Measurements from ENCODE around the gene LGR6. TPM values are rescaled to one million over a fixed set of nuclear protein-coding genes. Genes with fewer than 3 reads are reported as not detected.

LGR6 gene
- total and polyA plus RNA-seq, 2 experiments from 2014 or later = 0.66 to 0.89 TPM

- no peaks in the 10 kb centered on the region for H3K36me3 Mint-ChIP-seq (ENCODE audit: low read depth)
- DNase-seq (ENCODE audit: low spot score) = no peak
- H3F3A ChIP-seq (replicated peaks; ENCODE audit: low read depth) = no peaks in the 10 kb centered on the region
Observed at GRCh38 chr1:202238914-202239313, 45.3 kb downstream of the LGR6 start.

More at GRCh38 chr1:202238914-202239313, 45.3 kb downstream of the LGR6 start:
- Histone ChIP-seq H3K27ac (ENCODE audit: low read depth) (no peak overlapping the region), H3K27me3 (ENCODE audit: insufficient read depth) (no peaks in the 10 kb centered on the region), H3K4me1 (ENCODE audit: insufficient read depth) (peaks cover 12% of the 10 kb centered on the region), H4K20me1 (replicated peaks; ENCODE audit: insufficient read depth) (no peaks in the 10 kb centered on the region), H2AFZ (peak overlapping the region; percentile 87), H3K36me3 (ENCODE audit: insufficient read depth) (no peaks in the 10 kb centered on the region), H3K79me2 (replicated peaks; ENCODE audit: insufficient read depth) (no peaks in the 10 kb centered on the region), H3K4me3 (no peak overlapping the region), H3K9me2 (ENCODE audit: insufficient read depth) (no peaks in the 10 kb centered on the region), H3K4me2 (no peak overlapping the region)
- Mint-ChIP-seq H3K9me3 (no peaks in the 10 kb centered on the region; the same call in 2 of the 3 replicates), H3K27me3 (ENCODE audit: insufficient read depth, low read depth, poor library complexity) (peaks cover 26% of the 10 kb centered on the region), H3K4me3 (no peak overlapping the region), H3K4me1 (peaks cover 33% of the 10 kb centered on the region), H3K27ac (peak overlapping the region; percentile 32; the same call in 1 of the 2 replicates)
- TF ChIP-seq, protein P1, sequence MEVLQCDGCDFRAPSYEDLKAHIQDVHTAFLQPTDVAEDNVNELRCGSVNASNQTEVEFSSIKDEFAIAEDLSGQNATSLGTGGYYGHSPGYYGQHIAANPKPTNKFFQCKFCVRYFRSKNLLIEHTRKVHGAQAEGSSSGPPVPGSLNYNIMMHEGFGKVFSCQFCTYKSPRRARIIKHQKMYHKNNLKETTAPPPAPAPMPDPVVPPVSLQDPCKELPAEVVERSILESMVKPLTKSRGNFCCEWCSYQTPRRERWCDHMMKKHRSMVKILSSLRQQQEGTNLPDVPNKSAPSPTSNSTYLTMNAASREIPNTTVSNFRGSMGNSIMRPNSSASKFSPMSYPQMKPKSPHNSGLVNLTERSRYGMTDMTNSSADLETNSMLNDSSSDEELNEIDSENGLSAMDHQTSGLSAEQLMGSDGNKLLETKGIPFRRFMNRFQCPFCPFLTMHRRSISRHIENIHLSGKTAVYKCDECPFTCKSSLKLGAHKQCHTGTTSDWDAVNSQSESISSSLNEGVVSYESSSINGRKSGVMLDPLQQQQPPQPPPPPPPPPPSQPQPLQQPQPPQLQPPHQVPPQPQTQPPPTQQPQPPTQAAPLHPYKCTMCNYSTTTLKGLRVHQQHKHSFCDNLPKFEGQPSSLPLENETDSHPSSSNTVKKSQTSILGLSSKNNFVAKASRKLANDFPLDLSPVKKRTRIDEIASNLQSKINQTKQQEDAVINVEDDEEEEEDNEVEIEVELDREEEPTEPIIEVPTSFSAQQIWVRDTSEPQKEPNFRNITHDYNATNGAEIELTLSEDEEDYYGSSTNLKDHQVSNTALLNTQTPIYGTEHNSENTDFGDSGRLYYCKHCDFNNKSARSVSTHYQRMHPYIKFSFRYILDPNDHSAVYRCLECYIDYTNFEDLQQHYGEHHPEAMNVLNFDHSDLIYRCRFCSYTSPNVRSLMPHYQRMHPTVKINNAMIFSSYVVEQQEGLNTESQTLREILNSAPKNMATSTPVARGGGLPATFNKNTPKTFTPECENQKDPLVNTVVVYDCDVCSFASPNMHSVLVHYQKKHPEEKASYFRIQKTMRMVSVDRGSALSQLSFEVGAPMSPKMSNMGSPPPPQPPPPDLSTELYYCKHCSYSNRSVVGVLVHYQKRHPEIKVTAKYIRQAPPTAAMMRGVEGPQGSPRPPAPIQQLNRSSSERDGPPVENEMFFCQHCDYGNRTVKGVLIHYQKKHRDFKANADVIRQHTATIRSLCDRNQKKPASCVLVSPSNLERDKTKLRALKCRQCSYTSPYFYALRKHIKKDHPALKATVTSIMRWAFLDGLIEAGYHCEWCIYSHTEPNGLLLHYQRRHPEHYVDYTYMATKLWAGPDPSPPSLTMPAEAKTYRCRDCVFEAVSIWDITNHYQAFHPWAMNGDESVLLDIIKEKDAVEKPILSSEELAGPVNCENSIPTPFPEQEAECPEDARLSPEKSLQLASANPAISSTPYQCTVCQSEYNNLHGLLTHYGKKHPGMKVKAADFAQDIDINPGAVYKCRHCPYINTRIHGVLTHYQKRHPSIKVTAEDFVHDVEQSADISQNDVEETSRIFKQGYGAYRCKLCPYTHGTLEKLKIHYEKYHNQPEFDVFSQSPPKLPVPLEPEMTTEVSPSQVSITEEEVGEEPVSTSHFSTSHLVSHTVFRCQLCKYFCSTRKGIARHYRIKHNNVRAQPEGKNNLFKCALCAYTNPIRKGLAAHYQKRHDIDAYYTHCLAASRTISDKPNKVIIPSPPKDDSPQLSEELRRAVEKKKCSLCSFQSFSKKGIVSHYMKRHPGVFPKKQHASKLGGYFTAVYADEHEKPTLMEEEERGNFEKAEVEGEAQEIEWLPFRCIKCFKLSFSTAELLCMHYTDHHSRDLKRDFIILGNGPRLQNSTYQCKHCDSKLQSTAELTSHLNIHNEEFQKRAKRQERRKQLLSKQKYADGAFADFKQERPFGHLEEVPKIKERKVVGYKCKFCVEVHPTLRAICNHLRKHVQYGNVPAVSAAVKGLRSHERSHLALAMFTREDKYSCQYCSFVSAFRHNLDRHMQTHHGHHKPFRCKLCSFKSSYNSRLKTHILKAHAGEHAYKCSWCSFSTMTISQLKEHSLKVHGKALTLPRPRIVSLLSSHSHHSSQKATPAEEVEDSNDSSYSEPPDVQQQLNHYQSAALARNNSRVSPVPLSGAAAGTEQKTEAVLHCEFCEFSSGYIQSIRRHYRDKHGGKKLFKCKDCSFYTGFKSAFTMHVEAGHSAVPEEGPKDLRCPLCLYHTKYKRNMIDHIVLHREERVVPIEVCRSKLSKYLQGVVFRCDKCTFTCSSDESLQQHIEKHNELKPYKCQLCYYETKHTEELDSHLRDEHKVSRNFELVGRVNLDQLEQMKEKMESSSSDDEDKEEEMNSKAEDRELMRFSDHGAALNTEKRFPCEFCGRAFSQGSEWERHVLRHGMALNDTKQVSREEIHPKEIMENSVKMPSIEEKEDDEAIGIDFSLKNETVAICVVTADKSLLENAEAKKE (CRISPR knock-in tag; IDR thresholded peaks at IDR 0.05) = no peak
- TF ChIP-seq, protein P2, sequence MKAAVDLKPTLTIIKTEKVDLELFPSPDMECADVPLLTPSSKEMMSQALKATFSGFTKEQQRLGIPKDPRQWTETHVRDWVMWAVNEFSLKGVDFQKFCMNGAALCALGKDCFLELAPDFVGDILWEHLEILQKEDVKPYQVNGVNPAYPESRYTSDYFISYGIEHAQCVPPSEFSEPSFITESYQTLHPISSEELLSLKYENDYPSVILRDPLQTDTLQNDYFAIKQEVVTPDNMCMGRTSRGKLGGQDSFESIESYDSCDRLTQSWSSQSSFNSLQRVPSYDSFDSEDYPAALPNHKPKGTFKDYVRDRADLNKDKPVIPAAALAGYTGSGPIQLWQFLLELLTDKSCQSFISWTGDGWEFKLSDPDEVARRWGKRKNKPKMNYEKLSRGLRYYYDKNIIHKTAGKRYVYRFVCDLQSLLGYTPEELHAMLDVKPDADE (IDR thresholded peaks at IDR 0.05) = no peak
- TF ChIP-seq EZH2phosphoT487 (IDR thresholded peaks at IDR 0.05; ENCODE audit: unreplicated experiment) = no peak
- TF ChIP-seq NANOG (IDR thresholded peaks at IDR 0.05; ENCODE audit: borderline replicate concordance) = no peak
- TF ChIP-seq REST (IDR thresholded peaks at IDR 0.05; ENCODE audit: unreplicated experiment) = no peak
- no peak for TF ChIP-seq STAT1 (IDR thresholded peaks at IDR 0.05; ENCODE audit: unreplicated experiment)
- no peak for TF ChIP-seq EZH2 (IDR thresholded peaks at IDR 0.05; ENCODE audit: low read depth, unreplicated experiment)
- no peak for TF ChIP-seq JUNB (IDR thresholded peaks at IDR 0.05; ENCODE audit: unreplicated experiment)
- TF ChIP-seq ZNF331 (CRISPR knock-in tag; IDR thresholded peaks at IDR 0.05; ENCODE audit: low read depth) = no peak
- TF ChIP-seq, protein P3, sequence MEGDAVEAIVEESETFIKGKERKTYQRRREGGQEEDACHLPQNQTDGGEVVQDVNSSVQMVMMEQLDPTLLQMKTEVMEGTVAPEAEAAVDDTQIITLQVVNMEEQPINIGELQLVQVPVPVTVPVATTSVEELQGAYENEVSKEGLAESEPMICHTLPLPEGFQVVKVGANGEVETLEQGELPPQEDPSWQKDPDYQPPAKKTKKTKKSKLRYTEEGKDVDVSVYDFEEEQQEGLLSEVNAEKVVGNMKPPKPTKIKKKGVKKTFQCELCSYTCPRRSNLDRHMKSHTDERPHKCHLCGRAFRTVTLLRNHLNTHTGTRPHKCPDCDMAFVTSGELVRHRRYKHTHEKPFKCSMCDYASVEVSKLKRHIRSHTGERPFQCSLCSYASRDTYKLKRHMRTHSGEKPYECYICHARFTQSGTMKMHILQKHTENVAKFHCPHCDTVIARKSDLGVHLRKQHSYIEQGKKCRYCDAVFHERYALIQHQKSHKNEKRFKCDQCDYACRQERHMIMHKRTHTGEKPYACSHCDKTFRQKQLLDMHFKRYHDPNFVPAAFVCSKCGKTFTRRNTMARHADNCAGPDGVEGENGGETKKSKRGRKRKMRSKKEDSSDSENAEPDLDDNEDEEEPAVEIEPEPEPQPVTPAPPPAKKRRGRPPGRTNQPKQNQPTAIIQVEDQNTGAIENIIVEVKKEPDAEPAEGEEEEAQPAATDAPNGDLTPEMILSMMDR (conservative IDR thresholded peaks at IDR 0.05; ENCODE audit: low read depth in 2 of 2) = no peak
- TF ChIP-seq POLR2AphosphoS5 (IDR thresholded peaks at IDR 0.05; ENCODE audit: low read depth) = no peak
- TF ChIP-seq ZNF114 (CRISPR knock-in tag; IDR thresholded peaks at IDR 0.05) = no peak
- no peak for TF ChIP-seq CREB1 (CRISPR knock-in tag; IDR thresholded peaks at IDR 0.05; ENCODE audit: low read depth)
- ATAC-seq = no peak

All from GM23338 (cell line).